AG10803 (cell line): Measurements from ENCODE around the gene ESCO1.
A peak's percentile ranks its signal among the peaks of the same experiment; 100 is the strongest.
"Not testable (repeated sequence)": the region's sequence is repeated elsewhere in the genome, so short reads cannot be mapped to it uniquely, and the experiment has no call there.

ENCODE experiments used
- DNase-seq: peaks from one replicate; pipeline ENCODE4 v3.0.0; 2010; ENCODE audit warnings: low read depth
- H3K4me3 ChIP-seq: 2 replicates; pipeline ENCODE4 v1.5.1; 2011; ENCODE audit warnings: mild to moderate bottlenecking, low read length, control low read depth
- CTCF ChIP-seq: conservative IDR thresholded peaks from 2 replicates; pipeline ENCODE4 v1.5.1; 2011; ENCODE audit warnings: mild to moderate bottlenecking, low read length, control low read depth, inconsistent platforms

The ESCO1 gene

GRCh38 chr18:21612125-21613039, 11.9 kb upstream of the ESCO1 start, which contains the start of gene SNRPD1:
TSS of gene SNRPD1 (plus strand) at chr18:21612314. CDS start at chr18:21612430, 116 bp downstream.
- TF ChIP-seq CTCF: peak; percentile 82
- peak; percentile 90 for DNase-seq
- peak within 1 kb of the TSS; percentile 94 for H3K4me3 ChIP-seq

DNA sequence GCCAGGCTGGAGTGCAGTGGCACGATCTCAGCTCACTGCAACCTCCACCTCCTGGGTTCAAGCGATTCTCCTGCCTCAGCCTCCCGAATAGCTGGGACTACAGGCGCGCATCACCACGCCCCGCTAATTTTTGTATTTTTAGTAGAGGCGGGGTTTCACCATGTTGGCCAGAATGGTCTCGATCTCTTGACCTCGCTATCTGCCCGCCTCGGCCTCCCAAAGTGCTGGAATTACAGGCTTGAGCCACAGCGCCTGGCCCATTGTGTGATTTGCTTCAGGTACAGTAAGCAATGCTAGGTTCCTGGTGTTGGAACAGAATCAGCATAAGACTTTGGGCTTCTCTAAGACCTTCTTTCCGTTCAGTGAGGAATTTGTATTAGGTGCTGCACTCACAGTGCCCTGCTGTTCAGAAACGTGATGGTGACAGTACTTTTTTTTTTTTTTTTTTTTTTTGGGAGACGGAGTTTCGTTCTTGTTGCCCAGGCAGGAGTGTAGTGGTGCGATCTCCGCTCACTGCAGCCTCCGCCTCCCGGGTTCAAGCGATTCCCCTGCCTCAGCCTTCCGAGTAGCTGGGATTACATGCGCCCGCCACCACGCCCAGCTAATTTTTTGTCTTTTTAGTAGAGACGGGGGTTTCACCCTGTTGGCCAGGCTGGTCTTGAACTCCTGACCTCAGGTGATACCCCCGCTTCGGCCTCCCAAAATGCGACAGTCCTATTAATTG, 11.1 kb upstream of the ESCO1 start:
- H3K4me3 ChIP-seq: peak overlapping the region; percentile 94
- DNase-seq: not testable (repeated sequence)

DNA sequence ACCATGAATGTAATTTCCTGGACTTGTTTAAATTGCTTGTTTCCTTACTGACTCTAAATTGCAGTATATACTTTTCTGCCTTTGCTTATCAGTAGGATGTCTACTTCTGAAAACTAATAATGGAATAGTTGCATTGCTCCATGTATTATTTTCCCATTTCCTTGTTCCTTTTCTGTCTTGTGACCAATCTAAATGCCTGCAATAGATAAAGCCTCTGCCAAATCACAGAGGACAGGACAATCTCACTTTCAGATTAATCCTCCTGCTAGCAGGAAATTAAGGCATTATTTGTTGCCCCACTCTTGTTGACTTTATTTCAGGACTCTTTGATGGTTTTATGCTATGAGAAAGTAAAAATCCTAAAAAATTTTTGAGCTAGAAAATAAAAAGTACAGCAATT, 4.7 kb upstream of the ESCO1 start:
- no peak overlapping the region for H3K4me3 ChIP-seq
- no peak for DNase-seq
- no peak for TF ChIP-seq CTCF

DNA sequence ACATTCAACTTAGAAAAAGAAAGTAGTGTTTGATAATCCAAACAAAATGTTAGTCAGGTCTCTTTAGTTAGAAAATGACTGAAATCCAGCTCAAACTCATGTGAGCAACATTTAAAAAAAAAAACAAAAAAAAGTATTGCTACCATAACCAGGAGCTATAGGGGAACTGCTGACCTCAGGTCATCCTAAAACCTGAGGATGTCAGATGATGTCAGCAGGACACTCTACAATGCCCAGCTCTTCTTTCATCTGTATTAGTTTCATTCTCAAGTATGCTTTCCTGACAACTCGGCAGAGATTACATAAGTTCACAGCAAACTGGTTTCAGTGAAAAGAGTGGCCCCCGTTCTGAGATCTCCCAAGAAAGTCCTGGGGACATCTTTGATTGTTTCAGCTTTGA, 4.2 kb upstream of the ESCO1 start:
- no peak for TF ChIP-seq CTCF
- H3K4me3 ChIP-seq: no peak overlapping the region
- no peak for DNase-seq

GRCh38 chr18:21602299-21602587, 1.7 kb upstream of the ESCO1 start:
- no peak for TF ChIP-seq CTCF
- no peak for DNase-seq
- H3K4me3 ChIP-seq: no peak overlapping the region

DNA sequence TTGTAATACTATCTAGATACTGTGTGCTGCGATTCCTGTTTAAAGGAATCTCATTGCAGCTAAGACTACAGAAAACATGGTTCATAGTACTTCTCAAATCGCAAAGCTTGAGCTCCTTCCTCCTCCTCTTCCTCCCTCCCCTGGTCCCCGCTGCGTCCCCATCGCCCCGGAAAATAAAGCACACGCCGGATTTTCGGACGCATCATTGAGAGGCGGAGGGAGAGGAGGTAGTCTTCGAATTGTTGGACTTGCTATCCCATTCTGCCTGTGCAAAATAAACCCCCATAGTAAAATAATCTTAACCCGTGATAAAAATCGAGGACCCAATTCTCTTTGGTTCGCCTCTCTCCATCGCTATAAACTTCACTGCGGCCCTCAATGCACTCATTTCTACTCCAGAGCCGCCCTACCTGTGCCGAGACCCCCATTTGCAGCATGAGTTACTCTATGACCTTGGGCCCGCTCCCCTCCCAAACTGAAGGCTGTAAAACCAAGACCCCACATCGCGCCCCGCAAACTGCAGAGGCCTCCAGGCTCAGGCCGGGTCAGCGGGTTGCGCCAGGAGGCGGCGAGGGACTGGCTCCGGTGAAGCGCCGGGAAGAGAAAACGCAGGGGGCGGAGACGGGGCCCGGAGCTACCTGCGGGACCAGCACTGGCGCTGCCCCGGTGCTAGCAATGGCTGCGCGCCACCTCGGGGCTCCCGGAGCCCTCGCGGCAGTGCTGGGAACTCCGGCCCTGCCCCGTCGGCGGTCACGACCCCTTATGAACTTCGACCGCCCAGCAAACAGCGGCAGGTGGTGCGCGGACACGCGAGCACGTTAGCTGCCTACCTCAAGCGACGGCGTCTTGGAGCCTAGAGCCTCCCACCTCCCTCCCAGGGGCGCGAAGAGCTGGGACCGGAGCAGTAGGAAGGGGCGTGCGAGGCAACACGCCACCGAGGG, 649 bp downstream of the ESCO1 start:
- DNase-seq: peak; percentile 24
- TF ChIP-seq CTCF: no peak
- peak overlapping the region; percentile 100 for H3K4me3 ChIP-seq
